GM12801 (cell line): ENCODE data around the gene AK6.

ENCODE experiments used
- CTCF ChIP-seq: IDR thresholded peaks from one replicate; pipeline ENCODE4 v1.5.1; 2011; ENCODE audit warnings: control low read depth; ENCODE audit not compliant: insufficient read length; ENCODE audit errors: extremely low read depth

Gene AK6

GRCh38 chr5:69369340-69370121 lies at the start of gene AK6, which contains the start of the genes RAD17 and TAF9:
AK6 (minus strand) TSS chr5:69369520; CDS start chr5:69369490, 30 bp downstream.
RAD17 (plus strand) TSS chr5:69369818; CDS start chr5:69372209, 2,391 bp downstream.
TAF9 (minus strand) TSS chr5:69369520; CDS start chr5:69365737, 3,783 bp downstream.
- no peak for TF ChIP-seq CTCF

DNA sequence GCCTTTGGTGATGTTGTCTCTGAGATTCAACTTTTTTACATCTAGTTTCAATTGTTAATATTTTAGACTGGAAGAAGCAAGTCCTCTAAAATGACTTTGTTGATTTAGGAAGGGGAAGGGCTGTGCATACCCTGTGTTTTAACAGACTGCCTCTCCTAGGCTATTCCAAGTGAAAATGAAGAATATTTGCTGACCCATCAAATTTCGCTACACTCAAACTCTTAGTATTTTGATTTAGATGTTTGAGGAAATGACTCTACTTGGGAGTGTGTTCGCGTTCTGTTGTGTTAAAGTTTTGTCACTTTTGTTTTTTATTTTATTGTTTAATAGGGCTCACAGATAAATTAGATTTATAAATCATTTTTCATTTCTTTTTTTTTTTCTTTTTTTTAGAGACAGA lies 49.2 kb upstream of the AK6 start:
- TF ChIP-seq CTCF: no peak

- no peak for TF ChIP-seq CTCF
Observed at GRCh38 chr5:69416699-69417098, 47.4 kb upstream of the AK6 start.

DNA sequence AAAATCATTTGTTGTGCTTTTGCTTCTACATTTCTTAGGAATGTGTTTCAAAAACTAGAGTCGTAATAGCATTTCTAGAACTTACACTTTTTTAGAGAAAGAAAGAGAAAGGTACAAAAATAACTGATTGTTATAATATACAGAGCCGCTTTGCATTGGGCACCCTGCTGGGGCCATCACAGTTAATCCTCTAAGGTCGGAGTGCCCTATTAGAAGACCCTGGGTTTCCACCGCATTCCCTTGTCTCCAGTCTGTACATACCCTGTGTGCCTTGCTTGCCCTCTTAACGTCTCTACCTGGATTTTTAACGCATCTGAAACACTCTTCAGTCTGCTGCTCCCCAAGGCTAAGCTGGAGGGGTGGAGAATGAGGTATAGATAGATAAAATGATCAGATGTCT lies 46.9 kb upstream of the AK6 start:
- no peak for TF ChIP-seq CTCF

GRCh38 chr5:69415584-69415958 lies 46.3 kb upstream of the AK6 start:
- no peak for TF ChIP-seq CTCF

DNA sequence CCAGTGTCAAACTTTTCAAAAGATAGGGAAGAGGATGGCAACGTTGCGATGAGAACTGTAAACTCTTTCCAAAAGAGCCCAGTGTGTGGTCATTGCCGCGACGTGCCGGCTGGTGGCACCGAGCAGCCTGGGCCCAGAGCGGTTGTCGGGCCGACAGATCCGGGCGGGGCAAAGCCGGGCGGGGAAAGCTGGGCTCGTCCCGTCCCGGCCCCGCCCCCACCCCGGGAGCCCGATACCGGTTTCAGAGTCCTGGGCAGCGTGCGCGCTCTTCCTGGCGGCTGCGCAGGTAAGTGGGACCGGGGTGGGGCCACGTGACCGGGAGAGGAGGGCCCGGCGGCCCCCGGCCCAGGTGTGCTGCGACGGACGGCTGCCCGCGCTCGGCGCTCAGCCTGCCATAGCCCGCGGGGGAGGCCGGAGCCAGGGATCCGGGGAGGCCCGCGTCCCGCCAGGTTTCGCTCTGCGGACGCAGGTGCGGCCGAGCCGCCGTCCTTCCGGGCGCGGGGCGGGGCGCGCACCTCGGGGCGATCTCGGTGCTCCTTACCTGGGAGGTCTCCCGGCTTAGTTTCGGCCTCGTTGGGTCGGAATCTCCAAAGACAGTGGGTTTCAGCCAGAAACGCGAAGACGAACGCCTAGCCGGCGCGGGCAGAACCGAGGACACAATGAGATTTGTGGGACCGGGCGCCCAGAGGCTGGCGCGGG lies 45.7 kb upstream of the AK6 start, which contains the start of gene MARVELD2:
Gene MARVELD2, plus strand, starts transcription at position 232 of the 699 bp plus-strand sequence. CDS start 4,270 bp downstream, outside the sequence.
- no peak for TF ChIP-seq CTCF

DNA sequence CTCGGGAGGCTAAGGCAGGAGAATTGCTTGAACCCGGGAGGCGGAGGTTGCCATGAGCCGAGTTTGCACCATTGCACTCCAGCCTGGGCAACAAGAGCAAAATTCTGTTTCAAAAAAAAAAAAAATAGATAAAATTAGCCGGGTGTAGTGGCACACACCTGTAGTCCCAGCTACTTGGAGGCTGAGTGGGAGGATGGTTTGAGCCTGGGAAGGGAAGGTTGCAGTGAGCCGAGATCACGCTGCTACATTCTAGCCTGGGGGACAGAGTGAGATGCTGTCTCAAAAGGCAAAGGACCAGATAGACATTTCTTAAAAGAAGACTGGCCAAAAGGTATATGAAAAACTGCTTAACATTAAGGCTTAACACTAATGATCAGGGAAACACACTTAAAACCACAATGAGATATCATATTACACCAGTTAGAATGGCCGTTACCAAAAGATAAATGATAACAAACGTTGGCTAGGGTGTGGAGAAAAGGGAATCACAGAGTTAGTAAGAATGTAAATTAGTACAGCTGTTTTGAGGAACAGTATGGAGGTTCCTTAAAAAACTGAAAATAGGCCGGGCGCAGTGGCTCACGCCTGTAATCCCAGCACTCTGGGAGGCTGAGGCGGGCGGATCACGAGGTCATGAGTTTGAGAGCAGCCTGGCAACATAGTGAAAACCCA lies 35.5 kb upstream of the AK6 start:
- TF ChIP-seq CTCF: no peak
